SK-N-SH treated with all-trans-retinoic acid at 6 μM for 48 hours (cell line): ENCODE results near the gene THEMIS.

ENCODE experiments used
- ATAC-seq: fragments of 200-7000 bp; cut with Tn5 transposase; 3 replicates; pipeline ENCODE4 v1.9.1; 2020; ENCODE audit warnings: mild to moderate bottlenecking, moderate library complexity
- ARNTL ChIP-seq: fragments of 450-650 bp; formaldehyde crosslinking; IDR thresholded peaks from 2 replicates; pipeline ENCODE4 v1.5.0; 2020; ENCODE audit warnings: low read depth, mild to moderate bottlenecking, moderate library complexity, borderline replicate concordance
- BACH2 ChIP-seq: fragments of 250-450 bp; sonication (Bioruptor Pico); IDR thresholded peaks from 2 replicates; pipeline ENCODE4 v1.9.0; 2021; ENCODE audit warnings: mild to moderate bottlenecking, borderline replicate concordance
- CSDC2 ChIP-seq: fragments of 250-450 bp; sonication (Bioruptor Pico); IDR thresholded peaks from 2 replicates; pipeline ENCODE4 v1.5.0; 2020; ENCODE audit warnings: mild to moderate bottlenecking, moderate library complexity
- ESRRG ChIP-seq: fragments of 250-450 bp; sonication (Bioruptor Pico); IDR thresholded peaks from 2 replicates; pipeline ENCODE4 v1.6.1; 2021; ENCODE audit warnings: mild to moderate bottlenecking
- GLIS3 ChIP-seq: fragments of 250-450 bp; sonication (Bioruptor Pico); IDR thresholded peaks from 2 replicates; pipeline ENCODE4 v1.5.0; 2020; ENCODE audit warnings: mild to moderate bottlenecking, moderate library complexity
- ISL1 ChIP-seq: fragments of 250-450 bp; sonication (Bioruptor Pico); IDR thresholded peaks from 2 replicates; pipeline ENCODE4 v2.1.2; 2022; ENCODE audit warnings: mild to moderate bottlenecking, moderate library complexity
- OSR1 ChIP-seq: fragments of 250-450 bp; sonication (Bioruptor Pico); IDR thresholded peaks from 2 replicates; pipeline ENCODE4 v1.8.0; 2022; ENCODE audit warnings: moderate library complexity, mild to moderate bottlenecking, inconsistent platforms
- PPARA ChIP-seq: fragments of 250-450 bp; sonication (Bioruptor Pico); IDR thresholded peaks from 2 replicates; pipeline ENCODE4 v1.5.0; 2020; ENCODE audit warnings: mild to moderate bottlenecking, borderline replicate concordance
- RARB ChIP-seq: fragments of 250-450 bp; sonication (Bioruptor Pico); IDR thresholded peaks from 2 replicates; pipeline ENCODE4 v1.8.0; 2021; ENCODE audit warnings: mild to moderate bottlenecking, moderate library complexity
- TCF4 ChIP-seq: fragments of 250-450 bp; sonication (Bioruptor Pico); IDR thresholded peaks from 2 replicates; pipeline ENCODE4 v1.8.0; 2021; ENCODE audit warnings: mild to moderate bottlenecking, moderate library complexity, borderline replicate concordance
- TOX ChIP-seq: fragments of 250-450 bp; sonication (Bioruptor Pico); IDR thresholded peaks from 2 replicates; pipeline ENCODE4 v1.8.0; 2021; ENCODE audit warnings: mild to moderate bottlenecking, moderate library complexity, borderline replicate concordance
- ZC3H10 ChIP-seq: fragments of 250-450 bp; sonication (Bioruptor Pico); IDR thresholded peaks from 2 replicates; pipeline ENCODE4 v1.5.1; 2021; ENCODE audit warnings: mild to moderate bottlenecking, moderate library complexity
- ZFP3 ChIP-seq: fragments of 250-450 bp; sonication (Bioruptor Pico); IDR thresholded peaks from 2 replicates; pipeline ENCODE4 v1.5.0; 2020; ENCODE audit warnings: mild to moderate bottlenecking, moderate library complexity
- ZNF565 ChIP-seq: fragments of 450-650 bp; formaldehyde crosslinking; conservative IDR thresholded peaks from 2 replicates; pipeline ENCODE4 v1.5.0; 2020; ENCODE audit warnings: low read depth, mild to moderate bottlenecking, moderate library complexity
- ZNF70 ChIP-seq: fragments of 450-650 bp; formaldehyde crosslinking; IDR thresholded peaks from 2 replicates; pipeline ENCODE4 v1.5.0; 2020; ENCODE audit warnings: mild to moderate bottlenecking, moderate library complexity
- TF ChIP-seq, protein P1 (sequence below): fragments of 250-450 bp; sonication (Bioruptor Pico); IDR thresholded peaks from 2 replicates; pipeline ENCODE4 v1.8.0; 2021; ENCODE audit warnings: low read depth, mild to moderate bottlenecking, moderate library complexity, borderline replicate concordance
- TF ChIP-seq, protein P2 (sequence below): fragments of 250-450 bp; sonication (Bioruptor Pico); IDR thresholded peaks from 2 replicates; pipeline ENCODE4 v1.8.0; 2020; ENCODE audit warnings: mild to moderate bottlenecking, moderate library complexity, borderline replicate concordance
- TF ChIP-seq, protein P3 (sequence below): fragments of 250-450 bp; sonication (Bioruptor Pico); IDR thresholded peaks from 2 replicates; pipeline ENCODE4 v1.5.0; 2020; ENCODE audit warnings: mild to moderate bottlenecking, moderate library complexity
- TF ChIP-seq, protein P4 (sequence below): fragments of 250-450 bp; sonication (Bioruptor Pico); IDR thresholded peaks from 2 replicates; pipeline ENCODE4 v1.5.1; 2020; ENCODE audit warnings: low read depth, mild to moderate bottlenecking, moderate library complexity

THEMIS gene

DNA sequence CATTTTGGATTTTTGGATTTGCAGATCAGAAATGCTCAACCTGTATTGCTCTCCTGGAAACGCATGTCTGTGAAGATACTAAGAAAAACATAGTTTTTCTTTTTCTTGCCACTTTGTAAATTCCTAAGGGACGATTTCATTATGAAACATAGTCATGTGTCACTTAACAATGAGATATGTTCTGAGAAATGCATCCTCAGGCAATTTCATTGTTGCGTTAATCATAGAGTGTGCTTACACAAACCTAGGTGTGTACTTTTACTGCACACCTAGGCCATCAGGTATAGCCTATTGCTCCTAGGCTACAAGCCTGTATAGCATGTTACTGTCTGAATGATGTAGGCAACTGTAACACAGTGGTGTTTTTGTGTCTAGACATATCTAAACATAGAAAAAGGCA lies 13.4 kb upstream of the THEMIS start:
- no peak for TF ChIP-seq TCF4 (CRISPR knock-in tag)
- no peak for TF ChIP-seq ARNTL
- no peak for TF ChIP-seq ZFP3
- no peak for TF ChIP-seq OSR1 (CRISPR knock-in tag)
- TF ChIP-seq GLIS3 (CRISPR knock-in tag) = no peak
- no peak for TF ChIP-seq BACH2 (CRISPR knock-in tag)
- no peak for TF ChIP-seq PPARA
- TF ChIP-seq, protein P1, sequence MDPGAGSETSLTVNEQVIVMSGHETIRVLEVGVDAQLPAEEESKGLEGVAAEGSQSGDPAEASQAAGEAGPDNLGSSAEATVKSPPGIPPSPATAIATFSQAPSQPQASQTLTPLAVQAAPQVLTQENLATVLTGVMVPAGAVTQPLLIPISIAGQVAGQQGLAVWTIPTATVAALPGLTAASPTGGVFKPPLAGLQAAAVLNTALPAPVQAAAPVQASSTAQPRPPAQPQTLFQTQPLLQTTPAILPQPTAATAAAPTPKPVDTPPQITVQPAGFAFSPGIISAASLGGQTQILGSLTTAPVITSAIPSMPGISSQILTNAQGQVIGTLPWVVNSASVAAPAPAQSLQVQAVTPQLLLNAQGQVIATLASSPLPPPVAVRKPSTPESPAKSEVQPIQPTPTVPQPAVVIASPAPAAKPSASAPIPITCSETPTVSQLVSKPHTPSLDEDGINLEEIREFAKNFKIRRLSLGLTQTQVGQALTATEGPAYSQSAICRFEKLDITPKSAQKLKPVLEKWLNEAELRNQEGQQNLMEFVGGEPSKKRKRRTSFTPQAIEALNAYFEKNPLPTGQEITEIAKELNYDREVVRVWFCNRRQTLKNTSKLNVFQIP (CRISPR knock-in tag) = no peak

DNA sequence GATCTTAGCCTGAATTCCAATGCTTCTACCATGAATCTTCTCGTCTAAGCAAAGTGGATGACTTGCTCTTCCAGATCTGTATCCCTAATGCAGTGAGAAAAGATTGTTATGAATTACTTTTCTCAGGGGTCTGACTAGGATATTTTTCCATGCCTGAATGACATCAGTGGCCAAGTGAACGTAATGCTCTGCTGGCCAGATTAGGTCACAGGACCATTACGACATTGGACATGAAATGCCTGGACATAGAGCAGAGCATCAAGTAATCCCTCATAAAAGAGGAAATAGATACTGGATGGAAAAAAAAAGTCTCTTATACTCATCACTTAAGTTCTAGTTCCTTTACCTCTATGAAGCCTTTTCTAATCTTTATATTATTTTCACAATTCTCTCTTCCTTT lies 12.1 kb upstream of the THEMIS start:
- TF ChIP-seq BACH2 (CRISPR knock-in tag) (no peak), PPARA (no peak), RARB (no peak), ZNF565 (CRISPR knock-in tag) (no peak), ZNF70 (CRISPR knock-in tag) (no peak), TOX (CRISPR knock-in tag) (no peak)
- TF ChIP-seq, protein P2, sequence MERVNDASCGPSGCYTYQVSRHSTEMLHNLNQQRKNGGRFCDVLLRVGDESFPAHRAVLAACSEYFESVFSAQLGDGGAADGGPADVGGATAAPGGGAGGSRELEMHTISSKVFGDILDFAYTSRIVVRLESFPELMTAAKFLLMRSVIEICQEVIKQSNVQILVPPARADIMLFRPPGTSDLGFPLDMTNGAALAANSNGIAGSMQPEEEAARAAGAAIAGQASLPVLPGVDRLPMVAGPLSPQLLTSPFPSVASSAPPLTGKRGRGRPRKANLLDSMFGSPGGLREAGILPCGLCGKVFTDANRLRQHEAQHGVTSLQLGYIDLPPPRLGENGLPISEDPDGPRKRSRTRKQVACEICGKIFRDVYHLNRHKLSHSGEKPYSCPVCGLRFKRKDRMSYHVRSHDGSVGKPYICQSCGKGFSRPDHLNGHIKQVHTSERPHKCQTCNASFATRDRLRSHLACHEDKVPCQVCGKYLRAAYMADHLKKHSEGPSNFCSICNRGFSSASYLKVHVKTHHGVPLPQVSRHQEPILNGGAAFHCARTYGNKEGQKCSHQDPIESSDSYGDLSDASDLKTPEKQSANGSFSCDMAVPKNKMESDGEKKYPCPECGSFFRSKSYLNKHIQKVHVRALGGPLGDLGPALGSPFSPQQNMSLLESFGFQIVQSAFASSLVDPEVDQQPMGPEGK = no peak
- ATAC-seq = no peak

More for the DNA sequence above, 13.4 kb upstream of the THEMIS start:
- no peak for ATAC-seq

DNA sequence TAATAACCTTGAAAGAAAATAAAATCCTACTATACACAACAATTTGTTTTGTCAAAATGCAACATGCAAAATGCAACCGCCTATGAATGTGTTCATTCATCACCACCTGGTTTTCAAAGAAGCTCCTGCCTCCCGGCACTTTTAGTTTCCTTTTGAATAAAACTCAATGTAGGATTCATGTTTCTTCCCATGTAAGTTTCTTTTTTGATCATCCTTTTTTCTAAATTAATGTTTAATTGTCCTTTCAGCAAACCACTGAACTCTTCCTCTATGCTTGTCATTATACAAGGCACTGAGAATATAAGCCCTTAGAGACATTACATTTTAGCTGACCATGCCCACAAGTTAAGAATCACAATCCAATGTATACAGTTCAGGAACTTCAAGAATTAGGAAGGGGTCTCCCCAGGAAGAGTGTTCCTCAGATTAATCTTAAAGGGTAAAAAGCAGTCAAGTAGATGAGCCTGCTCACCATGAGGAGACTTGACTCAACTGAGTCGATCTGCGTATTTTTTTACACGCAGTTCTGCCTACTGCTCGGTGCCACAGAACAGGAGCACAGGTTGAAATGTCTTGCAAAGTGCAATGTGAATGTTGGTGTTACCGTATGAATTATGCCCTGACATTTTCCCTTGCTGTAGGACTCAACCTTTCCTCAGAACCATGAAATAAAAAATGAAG lies 7.2 kb upstream of the THEMIS start:
- TF ChIP-seq ISL1 (CRISPR knock-in tag) (no peak), CSDC2 (CRISPR knock-in tag) (no peak), ESRRG (no peak), ZC3H10 (CRISPR knock-in tag) (no peak)
- TF ChIP-seq, protein P3, sequence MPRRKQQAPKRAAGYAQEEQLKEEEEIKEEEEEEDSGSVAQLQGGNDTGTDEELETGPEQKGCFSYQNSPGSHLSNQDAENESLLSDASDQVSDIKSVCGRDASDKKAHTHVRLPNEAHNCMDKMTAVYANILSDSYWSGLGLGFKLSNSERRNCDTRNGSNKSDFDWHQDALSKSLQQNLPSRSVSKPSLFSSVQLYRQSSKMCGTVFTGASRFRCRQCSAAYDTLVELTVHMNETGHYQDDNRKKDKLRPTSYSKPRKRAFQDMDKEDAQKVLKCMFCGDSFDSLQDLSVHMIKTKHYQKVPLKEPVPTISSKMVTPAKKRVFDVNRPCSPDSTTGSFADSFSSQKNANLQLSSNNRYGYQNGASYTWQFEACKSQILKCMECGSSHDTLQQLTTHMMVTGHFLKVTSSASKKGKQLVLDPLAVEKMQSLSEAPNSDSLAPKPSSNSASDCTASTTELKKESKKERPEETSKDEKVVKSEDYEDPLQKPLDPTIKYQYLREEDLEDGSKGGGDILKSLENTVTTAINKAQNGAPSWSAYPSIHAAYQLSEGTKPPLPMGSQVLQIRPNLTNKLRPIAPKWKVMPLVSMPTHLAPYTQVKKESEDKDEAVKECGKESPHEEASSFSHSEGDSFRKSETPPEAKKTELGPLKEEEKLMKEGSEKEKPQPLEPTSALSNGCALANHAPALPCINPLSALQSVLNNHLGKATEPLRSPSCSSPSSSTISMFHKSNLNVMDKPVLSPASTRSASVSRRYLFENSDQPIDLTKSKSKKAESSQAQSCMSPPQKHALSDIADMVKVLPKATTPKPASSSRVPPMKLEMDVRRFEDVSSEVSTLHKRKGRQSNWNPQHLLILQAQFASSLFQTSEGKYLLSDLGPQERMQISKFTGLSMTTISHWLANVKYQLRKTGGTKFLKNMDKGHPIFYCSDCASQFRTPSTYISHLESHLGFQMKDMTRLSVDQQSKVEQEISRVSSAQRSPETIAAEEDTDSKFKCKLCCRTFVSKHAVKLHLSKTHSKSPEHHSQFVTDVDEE (CRISPR knock-in tag) = no peak
- TF ChIP-seq, protein P1 (CRISPR knock-in tag) = no peak
- TF ChIP-seq, protein P2 = no peak
- TF ChIP-seq, protein P4, sequence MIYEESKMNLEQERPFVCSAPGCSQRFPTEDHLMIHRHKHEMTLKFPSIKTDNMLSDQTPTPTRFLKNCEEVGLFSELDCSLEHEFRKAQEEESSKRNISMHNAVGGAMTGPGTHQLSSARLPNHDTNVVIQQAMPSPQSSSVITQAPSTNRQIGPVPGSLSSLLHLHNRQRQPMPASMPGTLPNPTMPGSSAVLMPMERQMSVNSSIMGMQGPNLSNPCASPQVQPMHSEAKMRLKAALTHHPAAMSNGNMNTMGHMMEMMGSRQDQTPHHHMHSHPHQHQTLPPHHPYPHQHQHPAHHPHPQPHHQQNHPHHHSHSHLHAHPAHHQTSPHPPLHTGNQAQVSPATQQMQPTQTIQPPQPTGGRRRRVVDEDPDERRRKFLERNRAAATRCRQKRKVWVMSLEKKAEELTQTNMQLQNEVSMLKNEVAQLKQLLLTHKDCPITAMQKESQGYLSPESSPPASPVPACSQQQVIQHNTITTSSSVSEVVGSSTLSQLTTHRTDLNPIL (CRISPR knock-in tag) = no peak
- no peak for ATAC-seq
